B cell (primary cell): ENCODE results near the gene CYBB. TPM values are rescaled to one million over a fixed set of nuclear protein-coding genes. Genes with fewer than 3 reads are reported as not detected.

Experiments used
- ATAC-seq: fragments of 200-7000 bp; cut with Tn5 transposase; one replicate; pipeline ENCODE4 v1.10.0; 2021; ENCODE audit warnings: low read depth, mild to moderate bottlenecking, moderate number of reproducible peaks, moderate library complexity
- CTCF ChIA-PET: fragments of 350-600 bp; sonication (Branson Sonifier 250); formaldehyde crosslinking; loops from one replicate; lab custom pipeline; 2021; ENCODE audit warnings: antibody characterized with exemption, inconsistent platforms; lab: Charles Lee
- POLR2A ChIA-PET: fragments of 350-600 bp; sonication (Branson Sonifier 250); formaldehyde crosslinking; loops from one replicate; lab custom pipeline; 2021; ENCODE audit warnings: antibody characterized with exemption; lab: Charles Lee
- DNase-seq: peaks from one replicate; pipeline ENCODE4 v3.0.0; 2013
- H2AFZ ChIP-seq: 2 replicates; pipeline ENCODE4 v1.6.1; 2012; ENCODE audit warnings: mild to moderate bottlenecking, low read depth, low read length; ENCODE audit not compliant: insufficient read depth, poor library complexity, severe bottlenecking
- H3K27ac ChIP-seq, 2 donors: 1 replicate in 1 of 2; 2 replicates in 1 of 2; pipeline ENCODE4 v1.5.1; 2012 to 2013; ENCODE audit warnings: low read length in 2 of 2, mild to moderate bottlenecking in 2 of 2, moderate library complexity in 1 of 2
- H3K27me3 ChIP-seq, 4 experiments: fragments of 200-600 bp in 1 of 4; sonication (generic) in 1 of 4; replicated peaks in 1 of 4; 1 replicate in 2 of 4; 2 replicates in 2 of 4; pipeline versions ENCODE4 v1.6.1 to v1.7.0; 2013 to 2016; ENCODE audit warnings: low read length in 3 of 4, mild to moderate bottlenecking in 2 of 4, mixed read lengths in 1 of 4, moderate library complexity in 1 of 4; ENCODE audit not compliant: insufficient read depth in 4 of 4, control insufficient read depth in 3 of 4; ENCODE audit errors: control extremely low read depth in 1 of 4
- H3K36me3 ChIP-seq, 2 experiments: replicated peaks in 1 of 2; 1 replicate in 1 of 2; 2 replicates in 1 of 2; pipeline versions ENCODE4 v1.6.1 to v1.7.1; 2013; ENCODE audit warnings: low read length in 1 of 2; ENCODE audit not compliant: insufficient read depth in 2 of 2, control insufficient read depth in 1 of 2; ENCODE audit errors: control extremely low read depth in 1 of 2, extremely low read depth in 1 of 2
- H3K4me1 ChIP-seq, 2 donors: fragments of 200-600 bp in 1 of 2; sonication (generic) in 1 of 2; 1 replicate in 1 of 2; 2 replicates in 1 of 2; pipeline versions ENCODE4 v1.5.1 to v1.6.1; 2013 to 2017; ENCODE audit warnings: low read length in 2 of 2; ENCODE audit not compliant: control insufficient read depth in 2 of 2, insufficient read depth in 2 of 2
- H3K4me2 ChIP-seq: replicated peaks from 2 replicates; pipeline ENCODE3; 2012; ENCODE audit warnings: mild to moderate bottlenecking, low read depth, low read length; ENCODE audit not compliant: poor library complexity, severe bottlenecking
- H3K4me3 ChIP-seq, 5 experiments: fragments of 200-600 bp in 1 of 5; sonication (generic) in 1 of 5; 1 replicate in 3 of 5; 2 replicates in 2 of 5; pipeline versions ENCODE4 v1.5.1 to v1.7.0; 2011 to 2016; ENCODE audit warnings: low read length in 4 of 5, mild to moderate bottlenecking in 4 of 5, low read depth in 2 of 5, control low read depth in 1 of 5, moderate library complexity in 1 of 5; ENCODE audit not compliant: insufficient read depth in 1 of 5; ENCODE audit errors: control extremely low read depth in 1 of 5, extremely low read depth in 1 of 5
- H3K79me2 ChIP-seq: fragments of 200-600 bp; sonication (generic); one replicate; pipeline ENCODE4 v1.6.0; 2016; ENCODE audit warnings: low read length; ENCODE audit not compliant: control insufficient read depth, insufficient read depth
- H3K9ac ChIP-seq: fragments of 200-600 bp; sonication (generic); 2 replicates; pipeline ENCODE4 v1.6.1; 2017; ENCODE audit warnings: mild to moderate bottlenecking, low read length, moderate library complexity
- H3K9me3 ChIP-seq, 3 donors: one replicate each; pipeline versions ENCODE4 v1.6.1 to v1.7.1; 2013; ENCODE audit warnings: low read length in 2 of 3; ENCODE audit not compliant: control insufficient read depth in 2 of 3, insufficient read depth in 1 of 3; ENCODE audit errors: control extremely low read depth in 1 of 3
- H4K20me1 ChIP-seq: 2 replicates; pipeline ENCODE4 v1.6.0; 2012; ENCODE audit warnings: mild to moderate bottlenecking, low read length; ENCODE audit not compliant: insufficient read depth, control insufficient read depth, poor library complexity, severe bottlenecking
- H3K27ac Mint-ChIP-seq: one replicate; pipeline ENCODE4 v1.8.0; 2021; ENCODE audit warnings: mixed read lengths
- H3K27me3 Mint-ChIP-seq: one replicate; pipeline ENCODE4 v1.8.0; 2021; ENCODE audit warnings: mixed read lengths
- H3K4me1 Mint-ChIP-seq: one replicate; pipeline ENCODE4 v1.8.0; 2021; ENCODE audit warnings: mixed read lengths
- H3K4me3 Mint-ChIP-seq: one replicate; pipeline ENCODE4 v1.8.0; 2021; ENCODE audit warnings: mixed read lengths
- H3K9me3 Mint-ChIP-seq: one replicate; pipeline ENCODE4 v1.8.0; 2022; ENCODE audit warnings: mixed read lengths; ENCODE audit not compliant: insufficient read depth
- CTCF ChIP-seq: fragments of 200-600 bp; IDR thresholded peaks from one replicate; pipeline ENCODE4 v1.8.0; 2022; ENCODE audit warnings: antibody characterized with exemption, mild to moderate bottlenecking
- EZH2 ChIP-seq: IDR thresholded peaks from 2 replicates; pipeline ENCODE4 v1.6.1; 2012; ENCODE audit warnings: borderline replicate concordance, low read depth, mild to moderate bottlenecking, moderate library complexity, low read length; ENCODE audit not compliant: insufficient read depth, poor library complexity, severe bottlenecking
- WGBS: methylation state at CpG from one replicate; pipeline ENCODE4 v1.1.5; 2013; ENCODE audit warnings: missing lambda C conversion rate; ENCODE audit not compliant: insufficient coverage; 5-methylcytosine and 5-hydroxymethylcytosine counted together
- intact Hi-C: fragments of 100-400 bp; cut with micrococcal nuclease; formaldehyde crosslinking; loops from one replicate; pipeline ENCODE4 v1.10.0; 2022
- polyA plus RNA-seq: library from polyadenylated mRNA; depleted of rRNA; stranded (reverse); fragments of >200 nt; gene quantifications from 2 replicates; pipeline ENCODE4 v1.2.3, GENCODE V29; 2012
- total RNA-seq, 2 donors: library from RNA; stranded (reverse); fragments of 120-200 nt in 1 of 2; gene quantifications; 1 replicate in 1 of 2; 2 replicates in 1 of 2; pipeline versions ENCODE4 v1.2.3 to v1.2.4, GENCODE V29; 2013 to 2022

CYBB gene
- total and polyA plus RNA-seq, 2 donors (not counting 1 experiment from before 2014, with no cell fraction given), result 72.1 to 132 TPM

GRCh38 chrX:37754516-37754915 lies 25.3 kb upstream of the CYBB start:
- Mint-ChIP-seq H3K4me3 (no peak overlapping the region), H3K9me3 (peaks cover 3% of the 10 kb centered on the region), H3K4me1 (peaks cover 17% of the 10 kb centered on the region), H3K27me3 (no peaks in the 10 kb centered on the region), H3K27ac (no peak overlapping the region)
- DNase-seq (no peak), ATAC-seq (no peak)
- no peaks in the 10 kb centered on the region for H4K20me1 ChIP-seq
- no peaks in the 10 kb centered on the region for H3K27me3 ChIP-seq
- TF ChIP-seq CTCF (no peak), EZH2 (no peak)
- H3K9ac ChIP-seq, result peak overlapping the region; percentile 31
- peaks cover 59 to 70% of the 10 kb centered on the region in 2 donors for H3K4me1 ChIP-seq
- H3K4me3 ChIP-seq, result peak overlapping the region in 1 of 5 experiments; percentile 39
- peak overlapping the region; percentile 60 for H3K4me2 ChIP-seq
- ChIA-PET CTCF (interaction anchor here (0.7 to 4.0 kb wide), 7 partner anchors 9 to 70 kb away, joined by 3 to 18 read pairs (median 4); no protein-coding TSS in a partner anchor), POLR2A (interaction anchor here (1.1 to 2.3 kb wide), 5 partner anchors 22 to 63 kb away, joined by 3 to 8 read pairs (median 4); partner anchors contain the start of gene CYBB)
- H3K27ac ChIP-seq, result peak overlapping the region; percentile 54 to 75
- peaks cover 0 to 4% (median 0%) of the 10 kb centered on the region in 3 donors for H3K9me3 ChIP-seq
- no peak overlapping the region for H2AFZ ChIP-seq
- 75% methylated on average over 1 of the region's 2 CpGs for WGBS
- no peaks in the 10 kb centered on the region for H3K79me2 ChIP-seq
- no peaks in the 10 kb centered on the region for H3K36me3 ChIP-seq
- intact Hi-C loops, result loop anchor here (2.0 kb wide), 1 partner anchor 22 kb away; no protein-coding TSS in a partner anchor

- Histone ChIP-seq H2AFZ (no peak overlapping the region), H3K4me2 (peak overlapping the region; percentile 60), H3K9ac (peak overlapping the region; percentile 31), H3K4me1 (peaks cover 63 to 73% of the 10 kb centered on the region in 2 donors), H3K27me3 (no peaks in the 10 kb centered on the region), H3K36me3 (no peaks in the 10 kb centered on the region), H3K9me3 (peaks cover 0 to 4% (median 0%) of the 10 kb centered on the region in 3 donors), H3K4me3 (peak overlapping the region in 1 of 5 experiments; percentile 39), H3K79me2 (no peaks in the 10 kb centered on the region), H3K27ac (peak overlapping the region; percentile 57 to 75), H4K20me1 (no peaks in the 10 kb centered on the region)
- peak; percentile 95 for ATAC-seq
- no peak overlapping the region for H3K4me3 Mint-ChIP-seq
- DNase-seq, result peak; percentile 77
- peaks cover 3% of the 10 kb centered on the region for H3K9me3 Mint-ChIP-seq
- ChIA-PET POLR2A (interaction anchor here (0.6 to 1.8 kb wide), 6 partner anchors 8 to 62 kb away, joined by 3 to 7 read pairs (median 3); partner anchors contain the start of gene CYBB), CTCF (interaction anchor here (1.1 to 4.0 kb wide), 4 partner anchors 9 to 69 kb away, joined by 3 to 18 read pairs (median 5); no protein-coding TSS in a partner anchor)
- no peaks in the 10 kb centered on the region for H3K27me3 Mint-ChIP-seq
- TF ChIP-seq EZH2, result no peak
- TF ChIP-seq CTCF, result no peak
- H3K27ac Mint-ChIP-seq, result no peak overlapping the region
- peaks cover 22% of the 10 kb centered on the region for H3K4me1 Mint-ChIP-seq
- intact Hi-C loops, result loop anchor here (1.0 to 2.0 kb wide), 3 partner anchors 9 to 32 kb away; no protein-coding TSS in a partner anchor
These were observed 24.8 kb upstream of the CYBB start for GRCh38 chrX:37755025-37755424.
